GM12873 (cell line): ENCODE results near the gene AK3.
A peak's percentile ranks its signal among the peaks of the same experiment; 100 is the strongest.

Source experiments
- CTCF ChIP-seq: IDR thresholded peaks from 2 replicates; pipeline ENCODE4 v1.5.1; 2012; ENCODE audit warnings: low read depth, mild to moderate bottlenecking, moderate library complexity, low read length, control low read depth; ENCODE audit not compliant: insufficient read depth; ENCODE audit errors: missing control alignments

Gene AK3

GRCh38 chr9:4760122-4760521, 19.1 kb upstream of the AK3 start:
- no peak for TF ChIP-seq CTCF

- no peak for TF ChIP-seq CTCF
Observed at GRCh38 chr9:4756420-4756819, 15.4 kb upstream of the AK3 start.

- no peak for TF ChIP-seq CTCF
Observed at GRCh38 chr9:4755026-4755609, 14.1 kb upstream of the AK3 start.

- peak; percentile 56 for TF ChIP-seq CTCF
Observed at GRCh38 chr9:4750023-4750673, 9.1 kb upstream of the AK3 start.

- no peak for TF ChIP-seq CTCF
Observed at GRCh38 chr9:4748612-4749011, 7.6 kb upstream of the AK3 start.

GRCh38 chr9:4746278-4747030, 5.5 kb upstream of the AK3 start:
- TF ChIP-seq CTCF = no peak

GRCh38 chr9:4743131-4743875, 2.3 kb upstream of the AK3 start:
- TF ChIP-seq CTCF = no peak
